ENCODE results near the gene NRG3.

GRCh38 chr10:82625512-82626189 lies 750.7 kb downstream of the NRG3 start:
- TF ChIP-seq CTCF (IDR thresholded peaks at IDR 0.05; ENCODE audit: insufficient read depth, low read length) (no peak), REST (IDR thresholded peaks at IDR 0.05; ENCODE audit: insufficient replicate concordance, low read depth) (no peak), POLR2AphosphoS5 (IDR thresholded peaks at IDR 0.05; ENCODE audit: low read depth) (no peak)
